ENCODE data around the gene SOX12. TPM values are rescaled to one million over a fixed set of nuclear protein-coding genes. Genes with fewer than 3 reads are reported as not detected.

Gene SOX12
- total RNA-seq, result 10 to 100 TPM in 2 of 7 donors, 1 to 10 TPM in 5; 4.5 to 12.5 (median 8.3) TPM
- polyA plus RNA-seq, result 1 to 10 TPM; 3.2 to 4.9 (median 3.4) TPM
- long read RNA-seq, donor 1, full-length matches to known transcripts, result 47 of 47 reads
- long read RNA-seq, donor 1, partial matches to known transcripts, result 0 of 47 reads
- long read RNA-seq, donor 1, other reads (novel, unspliced or antisense), result 0 of 47 reads
- long read RNA-seq, donor 2, full-length matches to known transcripts, result 49 of 49 reads
- long read RNA-seq, donor 2, partial matches to known transcripts, result 0 of 49 reads
- long read RNA-seq, donor 2, other reads (novel, unspliced or antisense), result 0 of 49 reads

GRCh38 chr20:325045-325888 is at the start of gene SOX12:
SOX12 (plus strand) TSS chr20:325552; CDS start chr20:325925, 373 bp downstream.
- peak; percentile 77 to 85 (median 79) for TF ChIP-seq POLR2AphosphoS5 (IDR thresholded peaks at IDR 0.05)
- TF ChIP-seq CTCF (IDR thresholded peaks at IDR 0.05 in 8 of 11, conservative IDR thresholded peaks at IDR 0.05 in 3 of 11), result no peak
- TF ChIP-seq POLR2A (IDR thresholded peaks at IDR 0.05), result peak in 2 of 3 donors; percentile 25 to 45
- WGBS, 5 donors, result 0 to 2% (median 0%) methylated on average over 15 to 106 of the region's 106 CpGs
- H3K36me3 ChIP-seq, result no peaks in the 10 kb centered on the region
- H3K4me3 ChIP-seq, result peak within 1 kb of the TSS; percentile 72 to 94 (median 80)
- H3K27me3 ChIP-seq (replicated peaks in 1 of 7), result peaks cover 0 to 14% (median 0%) of the 10 kb centered on the region in 7 donors
- no peaks in the 10 kb centered on the region for H3K9me3 ChIP-seq
- H3K4me1 ChIP-seq, result peaks cover 10 to 62% (median 52%) of the 10 kb centered on the region in 6 donors
- intact Hi-C loops (cut with DNase I; ENCODE audit: low total_unique reads), result loop anchor here (5.0 kb wide), 2 partner anchors 38 to 118 kb away; no protein-coding TSS in a partner anchor
- DNase-seq, result peak; percentile 100
- peak within 1 kb of the TSS; percentile 90 to 98 (median 94) for H3K27ac ChIP-seq

- H3K4me1 ChIP-seq, result no peaks in the 10 kb centered on the region
- no peak for DNase-seq
- WGBS, 5 donors, result 87 to 95% (median 93%) methylated on average over 7 of the region's 7 CpGs
- no peak overlapping the region for H3K4me3 ChIP-seq
- no peak for TF ChIP-seq CTCF (IDR thresholded peaks at IDR 0.05 in 8 of 11, conservative IDR thresholded peaks at IDR 0.05 in 3 of 11)
- no peak for TF ChIP-seq POLR2AphosphoS5 (IDR thresholded peaks at IDR 0.05)
- TF ChIP-seq POLR2A (IDR thresholded peaks at IDR 0.05), result no peak
- peaks cover 0 to 49% (median 6%) of the 10 kb centered on the region in 6 donors for H3K36me3 ChIP-seq
- no peaks in the 10 kb centered on the region for H3K9me3 ChIP-seq
- H3K27ac ChIP-seq, result no peak overlapping the region
- H3K27me3 ChIP-seq (replicated peaks in 1 of 7), result no peaks in the 10 kb centered on the region
- intact Hi-C loops (cut with DNase I; ENCODE audit: low total_unique reads), result no loop called here
Observed at GRCh38 chr20:275791-276190, 49.6 kb upstream of the SOX12 start.

- intact Hi-C loops (cut with DNase I; ENCODE audit: low total_unique reads), result no loop called here
- WGBS, 5 donors, result 81 to 92% (median 88%) methylated on average over 12 of the region's 12 CpGs
Observed at GRCh38 chr20:276620-277495, 48.5 kb upstream of the SOX12 start.

More at GRCh38 chr20:276620-277495, 48.5 kb upstream of the SOX12 start:
- H3K4me1 ChIP-seq, result no peaks in the 10 kb centered on the region
- no peaks in the 10 kb centered on the region for H3K9me3 ChIP-seq
- DNase-seq, result no peak
- peaks cover 0 to 57% (median 6%) of the 10 kb centered on the region in 6 donors for H3K36me3 ChIP-seq
- H3K4me3 ChIP-seq, result no peak overlapping the region
- no peaks in the 10 kb centered on the region for H3K27me3 ChIP-seq (replicated peaks in 1 of 7)
- H3K27ac ChIP-seq, result no peak overlapping the region
- TF ChIP-seq POLR2AphosphoS5 (IDR thresholded peaks at IDR 0.05) (no peak), CTCF (IDR thresholded peaks at IDR 0.05 in 8 of 11, conservative IDR thresholded peaks at IDR 0.05 in 3 of 11) (no peak), POLR2A (IDR thresholded peaks at IDR 0.05) (no peak)

All from spleen (tissue), 13 donors.